HepG2 (cell line): Measurements from ENCODE around the gene CTIF. TPM values are rescaled to one million over a fixed set of nuclear protein-coding genes. Genes with fewer than 3 reads are reported as not detected.

ENCODE experiments used
- ATAC-seq: fragments of 200-7000 bp; cut with Tn5 transposase; 3 replicates; pipeline ENCODE4 v1.9.1; 2020; ENCODE audit warnings: mild to moderate bottlenecking, moderate library complexity
- BruUV-seq: library from RNA; stranded (reverse); fragments of 400-500 nt; replicated peaks from 2 replicates; lab custom pipeline; 2021; lab: Mats Ljungman, UMichigan
- CTCF ChIA-PET: fragments of 300-600 bp; formaldehyde crosslinking; extraction: SDS; loops from one replicate; lab custom pipeline; 2021; ENCODE audit warnings: low total read pairs, inconsistent platforms, low intra/inter-chr PET ratio; lab: Yijun Ruan, JAX
- POLR2A ChIA-PET: fragments of 350-600 bp; sonication (Branson Sonifier 250); formaldehyde crosslinking; loops from one replicate; lab custom pipeline; 2020; ENCODE audit warnings: antibody characterized with exemption, inconsistent platforms; lab: Yijun Ruan, JAX
- DNase-seq: peaks from one replicate; pipeline ENCODE4 v3.0.0-alpha.2; 2015; ENCODE audit warnings: low spot score
- FAIRE-seq: peaks from 3 replicates; lab custom pipeline; 2011; peaks lifted over from hg19 to GRCh38; lab: Jason Lieb, UNC
- H2AFZ ChIP-seq: one replicate; pipeline ENCODE4 v1.6.1; 2011; ENCODE audit warnings: low read length, inconsistent platforms
- H3K27ac ChIP-seq: fragments of 300-600 bp; 3 replicates; pipeline ENCODE4 v1.8.0; 2011; ENCODE audit warnings: mixed run types, mild to moderate bottlenecking, mixed read lengths, low read length, inconsistent platforms; ENCODE audit not compliant: insufficient read depth; ENCODE audit errors: extremely low read length
- H3K27me3 ChIP-seq, 2 experiments: fragments of 200-600 bp in 1 of 2; 2 replicates in 1 of 2; 3 replicates in 1 of 2; pipeline versions ENCODE4 v1.6.0 to v1.8.0; 2011; ENCODE audit warnings: low read length in 2 of 2, mild to moderate bottlenecking in 2 of 2, moderate library complexity in 2 of 2, inconsistent platforms in 1 of 2; ENCODE audit not compliant: insufficient read depth in 2 of 2, control insufficient read depth in 1 of 2
- H3K36me3 ChIP-seq, 2 experiments: fragments of 200-600 bp in 1 of 2; replicated peaks in 1 of 2; 2 replicates in 1 of 2; 3 replicates in 1 of 2; pipeline versions ENCODE4 v1.5.1 to v1.8.0; 2011; ENCODE audit warnings: low read length in 2 of 2, inconsistent platforms in 1 of 2; ENCODE audit not compliant: insufficient read depth in 2 of 2, control insufficient read depth in 1 of 2
- H3K4me1 ChIP-seq: 2 replicates; pipeline ENCODE4 v1.5.1; 2012; ENCODE audit warnings: low read length, inconsistent platforms; ENCODE audit not compliant: insufficient read depth
- H3K4me2 ChIP-seq: 2 replicates; pipeline ENCODE4 v1.6.0; 2011; ENCODE audit warnings: low read depth, low read length, inconsistent platforms
- H3K4me3 ChIP-seq, 3 experiments: fragments of 200-600 bp in 1 of 3; sonication (generic), shearing (Covaris generic) in 1 of 3; replicated peaks in 1 of 3; 2 replicates each; pipeline ENCODE4 v1.5.1; 2011 to 2016; ENCODE audit warnings: low read length in 3 of 3, inconsistent platforms in 2 of 3, low read depth in 2 of 3, mild to moderate bottlenecking in 2 of 3, control low read depth in 1 of 3, mixed read lengths in 1 of 3; ENCODE audit not compliant: insufficient read depth in 1 of 3
- H3K79me2 ChIP-seq: one replicate; pipeline ENCODE4 v1.6.1; 2011; ENCODE audit warnings: low read length, inconsistent platforms; ENCODE audit not compliant: insufficient read depth
- H3K9ac ChIP-seq: 2 replicates; pipeline ENCODE4 v1.6.0; 2011; ENCODE audit warnings: mild to moderate bottlenecking, low read depth, low read length, inconsistent platforms; ENCODE audit not compliant: insufficient read depth
- H3K9me3 ChIP-seq: 2 replicates; pipeline ENCODE4 v1.5.1; 2012; ENCODE audit warnings: mild to moderate bottlenecking, low read length
- H4K20me1 ChIP-seq: 2 replicates; pipeline ENCODE4 v1.6.0; 2011; ENCODE audit warnings: inconsistent platforms, mild to moderate bottlenecking, low read length, moderate library complexity; ENCODE audit not compliant: insufficient read depth
- AKAP8 ChIP-seq: sonication (generic); formaldehyde crosslinking; IDR thresholded peaks from 2 replicates; pipeline ENCODE4 v1.5.1; 2020; ENCODE audit warnings: mild to moderate bottlenecking, missing genetic modification reagents
- ATF7 ChIP-seq, 2 experiments: fragments of 450-650 bp in 1 of 2; sonication (generic) in 1 of 2; formaldehyde crosslinking in 1 of 2; IDR thresholded peaks; 2 replicates each; pipeline versions ENCODE4 v1.4.0 to v1.6.1; 2016 to 2020; ENCODE audit warnings: antibody characterized with exemption in 1 of 2, mild to moderate bottlenecking in 1 of 2, missing genetic modification reagents in 1 of 2
- CEBPG ChIP-seq: IDR thresholded peaks from 2 replicates; pipeline ENCODE4 v1.6.1; 2016
- GLI4 ChIP-seq: sonication (generic); formaldehyde crosslinking; IDR thresholded peaks from 2 replicates; pipeline ENCODE4 v1.5.1; 2020; ENCODE audit warnings: missing genetic modification reagents, mild to moderate bottlenecking, moderate library complexity, borderline replicate concordance
- NBN ChIP-seq: fragments of 450-650 bp; conservative IDR thresholded peaks from 2 replicates; pipeline ENCODE4 v1.6.1; 2017
- REXO4 ChIP-seq: sonication (generic); formaldehyde crosslinking; IDR thresholded peaks from 2 replicates; pipeline ENCODE4 v1.8.0; 2022; ENCODE audit warnings: missing genetic modification reagents, mild to moderate bottlenecking, borderline replicate concordance
- ZBTB3 ChIP-seq: sonication (generic); formaldehyde crosslinking; IDR thresholded peaks from 2 replicates; pipeline ENCODE4 v1.4.0; 2020; ENCODE audit warnings: low read depth, mild to moderate bottlenecking, moderate library complexity, missing genetic modification reagents, borderline replicate concordance
- ZMYM3 ChIP-seq: sonication (generic); formaldehyde crosslinking; IDR thresholded peaks from 2 replicates; pipeline ENCODE4 v1.5.1; 2020; ENCODE audit warnings: mild to moderate bottlenecking, missing genetic modification reagents
- ZNF143 ChIP-seq: sonication (generic); formaldehyde crosslinking; IDR thresholded peaks from 2 replicates; pipeline ENCODE4 v1.4.0; 2020; ENCODE audit warnings: missing genetic modification reagents
- ZNF225 ChIP-seq: sonication (generic); formaldehyde crosslinking; IDR thresholded peaks from 2 replicates; pipeline ENCODE4 v1.4.0; 2020; ENCODE audit warnings: mild to moderate bottlenecking, missing genetic modification reagents
- ZNF577 ChIP-seq: sonication (generic); formaldehyde crosslinking; IDR thresholded peaks from 2 replicates; pipeline ENCODE4 v1.4.0; 2020; ENCODE audit warnings: mild to moderate bottlenecking, low read depth, missing genetic modification reagents, borderline replicate concordance
- WGBS: methylation state at CpG from one replicate; pipeline ENCODE4 v1.1.6; 2017; ENCODE audit warnings: low lambda C conversion rate; 5-methylcytosine and 5-hydroxymethylcytosine counted together
- in situ Hi-C: cut with HindIII; loops from 2 replicates; pipeline ENCODE4 v1.10.0; 2017; ENCODE audit warnings: low pct_unique_long_range_greater_than_20kb; ENCODE audit not compliant: extremely low pct_ligation_motif_present
- intact Hi-C: fragments of 100-400 bp; cut with micrococcal nuclease; formaldehyde crosslinking; loops from one replicate; pipeline ENCODE4 v1.10.0; 2022; ENCODE audit not compliant: unreplicated experiment
- polyA plus RNA-seq, 8 experiments: library from polyadenylated mRNA; depleted of rRNA in 3 of 8; stranded (reverse) in 7 of 8; unstranded in 1 of 8; fragments of >200 nt; fragmentation: Illumina TruSeq in 4 of 8; extraction: Trizol in 4 of 8; gene quantifications; 2 replicates each; pipeline versions ENCODE4 v1.2.1 to v1.2.3, GENCODE V29; 2011 to 2016; ENCODE audit warnings: low read depth in 4 of 8, missing spikeins in 1 of 8, mixed read lengths in 1 of 8; ENCODE audit not compliant: insufficient read depth in 1 of 8
- total RNA-seq, 5 experiments: library from RNA; depleted of rRNA; stranded (reverse); fragments of >200 nt; fragmentation: Illumina TruSeq; extraction: Trizol; gene quantifications; 2 replicates each; pipeline ENCODE4 v1.2.3, GENCODE V29; 2016; ENCODE audit warnings: low read depth in 1 of 5
- TF ChIP-seq, protein P1 (sequence below): sonication (generic); formaldehyde crosslinking; IDR thresholded peaks from 2 replicates; pipeline ENCODE4 v1.5.0; 2020; ENCODE audit warnings: mild to moderate bottlenecking, missing genetic modification reagents
- TF ChIP-seq, protein P2 (sequence below): sonication (generic); formaldehyde crosslinking; IDR thresholded peaks from 2 replicates; pipeline ENCODE4 v1.8.0; 2022; ENCODE audit warnings: missing genetic modification reagents, mild to moderate bottlenecking, inconsistent platforms, borderline replicate concordance

The CTIF gene
- total and polyA plus RNA-seq, 2 of the 13 experiments (the other 11 are each of a cell fraction or from before 2014, with no cell fraction given), result 18.2 to 28.0 TPM

DNA sequence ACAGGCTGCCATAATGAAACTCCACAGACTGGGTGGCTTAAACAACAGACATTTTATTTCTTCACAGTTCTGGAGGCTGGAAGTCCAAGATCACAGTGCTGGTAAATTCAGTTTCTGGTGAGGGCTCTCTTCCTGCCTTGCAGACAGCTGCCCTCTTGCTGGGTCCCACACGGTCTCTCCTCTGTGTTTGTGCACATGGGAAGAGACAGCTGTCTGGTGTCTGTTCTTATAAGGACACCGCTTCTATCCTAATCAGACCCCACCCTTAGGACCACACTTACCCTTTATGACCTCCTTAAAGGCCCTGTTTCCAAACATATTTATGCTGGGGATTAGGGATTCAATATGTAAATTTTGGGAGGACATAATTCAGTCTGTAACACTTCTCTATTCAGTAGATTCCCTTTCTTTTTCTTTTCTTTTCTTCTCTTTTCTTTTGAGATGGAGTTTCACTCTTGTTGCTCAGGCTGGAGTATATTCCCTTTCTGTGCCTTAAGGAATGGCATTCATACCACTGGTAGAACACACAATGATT, 18.9 kb downstream of the CTIF start (continued):
- no peak for TF ChIP-seq REXO4 (CRISPR knock-in tag)
- no peak for TF ChIP-seq ZMYM3 (CRISPR knock-in tag)
- no peak for TF ChIP-seq ZBTB3

GRCh38 chr18:48558248-48558647, 19.4 kb downstream of the CTIF start:
- 93% methylated on average over 2 of the region's 2 CpGs for WGBS
- CTCF ChIA-PET, result no interaction called here
- BruUV-seq, result no TSS peak
- TF ChIP-seq ZNF225, result no peak
- TF ChIP-seq, all 625 proteins: peak for 0
- POLR2A ChIA-PET, result no interaction called here
- no peak for FAIRE-seq
- no peaks in the 10 kb centered on the region for H4K20me1 ChIP-seq
- H3K9me3 ChIP-seq, result no peaks in the 10 kb centered on the region
- no peak overlapping the region for H3K4me2 ChIP-seq
- H3K27me3 ChIP-seq, result no peaks in the 10 kb centered on the region
- peaks cover 0 to 18% of the 10 kb centered on the region in 2 experiments; a peak in 3 of 5 replicates for H3K36me3 ChIP-seq
- ATAC-seq, result no peak
- in situ Hi-C loops (no loop called here), intact Hi-C loops (no loop called here)
- no peak overlapping the region for H3K4me3 ChIP-seq
- no peak overlapping the region for H3K9ac ChIP-seq
- peaks cover 15% of the 10 kb centered on the region for H3K79me2 ChIP-seq
- DNase-seq, result no peak
- H2AFZ ChIP-seq, result no peak overlapping the region
- H3K4me1 ChIP-seq, result peaks cover 10% of the 10 kb centered on the region
- H3K27ac ChIP-seq, result no peak overlapping the region

GRCh38 chr18:48560491-48560890, 21.7 kb downstream of the CTIF start:
- no peak for TF ChIP-seq GLI4 (CRISPR knock-in tag)
- TF ChIP-seq CEBPG (CRISPR knock-in tag), result no peak
- no peak for TF ChIP-seq AKAP8 (CRISPR knock-in tag)
- TF ChIP-seq NBN, result no peak
- TF ChIP-seq, protein P1, sequence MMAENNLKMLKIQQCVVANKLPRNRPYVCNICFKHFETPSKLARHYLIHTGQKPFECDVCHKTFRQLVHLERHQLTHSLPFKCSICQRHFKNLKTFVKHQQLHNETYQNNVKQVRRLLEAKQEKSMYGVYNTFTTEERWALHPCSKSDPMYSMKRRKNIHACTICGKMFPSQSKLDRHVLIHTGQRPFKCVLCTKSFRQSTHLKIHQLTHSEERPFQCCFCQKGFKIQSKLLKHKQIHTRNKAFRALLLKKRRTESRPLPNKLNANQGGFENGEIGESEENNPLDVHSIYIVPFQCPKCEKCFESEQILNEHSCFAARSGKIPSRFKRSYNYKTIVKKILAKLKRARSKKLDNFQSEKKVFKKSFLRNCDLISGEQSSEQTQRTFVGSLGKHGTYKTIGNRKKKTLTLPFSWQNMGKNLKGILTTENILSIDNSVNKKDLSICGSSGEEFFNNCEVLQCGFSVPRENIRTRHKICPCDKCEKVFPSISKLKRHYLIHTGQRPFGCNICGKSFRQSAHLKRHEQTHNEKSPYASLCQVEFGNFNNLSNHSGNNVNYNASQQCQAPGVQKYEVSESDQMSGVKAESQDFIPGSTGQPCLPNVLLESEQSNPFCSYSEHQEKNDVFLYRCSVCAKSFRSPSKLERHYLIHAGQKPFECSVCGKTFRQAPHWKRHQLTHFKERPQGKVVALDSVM (CRISPR knock-in tag), result peak; percentile 29; the same call in 1 of the 2 replicates
- no peak for TF ChIP-seq ZNF577
- TF ChIP-seq ATF7 (IDR thresholded peaks at IDR 0.05), result no peak
- TF ChIP-seq ATF7 (CRISPR knock-in tag; IDR thresholded peaks at IDR 0.05), result no peak
- TF ChIP-seq, protein P2, sequence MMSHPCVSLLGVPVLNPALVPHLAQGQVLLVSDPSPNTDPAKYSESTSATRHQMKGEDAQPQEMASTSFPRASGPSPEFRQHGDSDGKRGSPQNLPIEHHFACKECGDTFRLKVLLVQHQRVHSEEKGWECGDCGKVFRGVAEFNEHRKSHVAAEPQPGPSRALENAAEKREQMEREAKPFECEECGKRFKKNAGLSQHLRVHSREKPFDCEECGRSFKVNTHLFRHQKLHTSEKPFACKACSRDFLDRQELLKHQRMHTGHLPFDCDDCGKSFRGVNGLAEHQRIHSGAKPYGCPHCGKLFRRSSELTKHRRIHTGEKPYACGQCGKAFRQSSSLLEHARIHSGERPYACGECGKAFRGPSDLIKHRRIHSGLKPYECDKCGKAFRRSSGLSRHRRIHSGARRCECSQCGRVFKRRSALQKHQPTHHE, result no peak
- TF ChIP-seq ZNF143 (CRISPR knock-in tag), result no peak
- ATAC-seq, result no peak
- Histone ChIP-seq H3K79me2 (peaks cover 22% of the 10 kb centered on the region), H3K9ac (no peak overlapping the region), H3K4me2 (no peak overlapping the region), H3K27ac (no peak overlapping the region), H4K20me1 (no peaks in the 10 kb centered on the region), H3K36me3 (peaks cover 0 to 10% of the 10 kb centered on the region in 2 experiments; a peak in 2 of 5 replicates), H3K4me1 (peaks cover 29% of the 10 kb centered on the region), H3K27me3 (no peaks in the 10 kb centered on the region), H3K9me3 (no peaks in the 10 kb centered on the region), H3K4me3 (no peak overlapping the region), H2AFZ (no peak overlapping the region)
- WGBS, result 94% methylated on average over 7 of the region's 7 CpGs
- intact Hi-C loops, result no loop called here
- POLR2A ChIA-PET, result no interaction called here
- in situ Hi-C loops, result no loop called here
- no TSS peak for BruUV-seq
- CTCF ChIA-PET, result no interaction called here
- DNase-seq, result no peak
- FAIRE-seq, result no peak
